Esophagus squamous epithelium (tissue), 5 donors: Measurements from ENCODE around the gene TTC16. TPM values are rescaled to one million over a fixed set of nuclear protein-coding genes. Genes with fewer than 3 reads are reported as not detected.
A peak's percentile ranks its signal among the peaks of the same experiment; 100 is the strongest.

Experiments
- DNase-seq: peaks from one replicate; lab custom pipeline; 2025; lab: John Stamatoyannopoulos, UW
- H3K27ac ChIP-seq, 4 donors: fragments of 200-600 bp; sonication (generic); one replicate each; pipeline ENCODE4 v1.5.1; 2016 to 2019; ENCODE audit warnings: mild to moderate bottlenecking in 1 of 4
- H3K27me3 ChIP-seq, 4 donors: fragments of 200-600 bp; sonication (generic); 1 replicate in 3 of 4; 2 replicates in 1 of 4; pipeline versions ENCODE4 v1.5.1 to v1.6.0; 2017 to 2021; ENCODE audit warnings: antibody characterized with exemption in 1 of 4
- H3K36me3 ChIP-seq, 3 donors: fragments of 200-600 bp; sonication (generic); one replicate each; pipeline ENCODE4 v1.5.1; 2016 to 2019
- H3K4me1 ChIP-seq, 3 donors: fragments of 200-600 bp; sonication (generic); one replicate each; pipeline ENCODE4 v1.5.1; 2017 to 2019
- H3K4me3 ChIP-seq, 4 donors: fragments of 200-600 bp; sonication (generic); 1 replicate in 3 of 4; 2 replicates in 1 of 4; pipeline ENCODE4 v1.5.1; 2016 to 2019; ENCODE audit warnings: mild to moderate bottlenecking in 2 of 4, moderate library complexity in 1 of 4
- H3K9me3 ChIP-seq, 3 donors: fragments of 200-600 bp; sonication (generic); one replicate each; pipeline ENCODE4 v1.5.1; 2016 to 2019
- POLR2A ChIP-seq, 4 donors: fragments of 450-650 bp; IDR thresholded peaks; one replicate each; pipeline ENCODE4 v1.6.1; 2017; ENCODE audit warnings: antibody characterized with exemption in 4 of 4, mild to moderate bottlenecking in 4 of 4, moderate library complexity in 3 of 4
- WGBS, 2 donors: methylation state at CpG; one replicate each; pipeline ENCODE4 v1.1.5; 2018; 5-methylcytosine and 5-hydroxymethylcytosine counted together
- intact Hi-C: fragments of 100-400 bp; cut with DNase I; formaldehyde crosslinking; loops from one replicate; pipeline ENCODE4 v1.15.0; 2022
- total RNA-seq, 4 donors: library from RNA; depleted of rRNA; stranded (reverse); fragments of >200 nt; gene quantifications; one replicate each; pipeline ENCODE4 v1.1.0, GENCODE V29; 2016
- TF ChIP-seq, protein P1 (sequence below), 6 experiments: fragments of 450-650 bp in 4 of 6; fragments of 200-600 bp in 2 of 6; sonication (generic) in 2 of 6; IDR thresholded peaks; one replicate each; pipeline ENCODE4 v1.5.1; 2016 to 2019; ENCODE audit warnings: antibody characterized with exemption in 6 of 6, mild to moderate bottlenecking in 4 of 6, moderate library complexity in 4 of 6
- donor health status: DM: yes; HTN: yes; CAD: no.

The TTC16 gene
- total RNA-seq, 4 donors from 2014 or later, result under 0.01 to 0.23 TPM; not detected in 2

DNA sequence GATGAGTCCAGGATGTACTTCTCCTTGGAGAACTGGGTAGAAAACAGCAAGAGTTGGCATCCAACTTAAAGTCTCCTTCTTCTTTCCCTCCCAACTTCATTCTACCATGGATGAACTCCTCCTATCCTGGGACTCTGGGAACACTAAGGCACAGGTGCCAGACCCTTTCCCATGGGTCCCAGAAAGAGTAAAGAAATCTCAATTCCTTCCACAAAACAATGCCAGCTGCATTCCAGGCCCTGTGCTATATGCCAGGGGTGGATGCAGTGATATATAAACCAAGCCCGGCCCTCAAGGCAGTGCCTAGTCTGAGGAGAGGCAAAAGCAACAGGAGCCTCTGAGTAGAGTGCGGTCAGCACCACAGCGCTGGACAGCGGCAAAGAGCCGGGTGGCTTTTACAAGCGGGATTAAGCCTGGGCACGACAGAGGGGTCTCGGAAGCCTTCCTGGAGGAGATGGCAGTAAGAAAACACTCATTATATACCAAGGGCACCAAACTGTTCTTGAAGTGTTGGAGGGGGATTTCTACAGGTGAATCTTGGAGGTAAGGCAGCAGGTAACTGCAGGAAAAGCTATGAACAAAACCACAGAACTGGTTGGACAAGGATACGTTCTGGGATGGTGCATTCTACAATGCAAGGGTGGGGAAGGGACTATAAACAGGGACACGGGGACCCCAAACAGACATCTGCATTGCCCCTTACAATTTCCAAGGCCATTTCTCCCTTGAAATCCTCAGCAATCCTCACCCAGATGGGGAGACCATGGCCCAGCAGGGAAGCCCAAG is 35.6 kb downstream of the TTC16 start:
- no peaks in the 10 kb centered on the region for H3K9me3 ChIP-seq
- DNase-seq, result no peak
- peaks cover 0 to 45% (median 0%) of the 10 kb centered on the region in 3 donors for H3K36me3 ChIP-seq
- H3K4me3 ChIP-seq, result no peak overlapping the region
- peaks cover 5 to 28% (median 8%) of the 10 kb centered on the region in 3 donors for H3K4me1 ChIP-seq
- peaks cover 5 to 55% (median 12%) of the 10 kb centered on the region in 4 donors for H3K27me3 ChIP-seq
- no peak overlapping the region for H3K27ac ChIP-seq
- TF ChIP-seq, protein P1, sequence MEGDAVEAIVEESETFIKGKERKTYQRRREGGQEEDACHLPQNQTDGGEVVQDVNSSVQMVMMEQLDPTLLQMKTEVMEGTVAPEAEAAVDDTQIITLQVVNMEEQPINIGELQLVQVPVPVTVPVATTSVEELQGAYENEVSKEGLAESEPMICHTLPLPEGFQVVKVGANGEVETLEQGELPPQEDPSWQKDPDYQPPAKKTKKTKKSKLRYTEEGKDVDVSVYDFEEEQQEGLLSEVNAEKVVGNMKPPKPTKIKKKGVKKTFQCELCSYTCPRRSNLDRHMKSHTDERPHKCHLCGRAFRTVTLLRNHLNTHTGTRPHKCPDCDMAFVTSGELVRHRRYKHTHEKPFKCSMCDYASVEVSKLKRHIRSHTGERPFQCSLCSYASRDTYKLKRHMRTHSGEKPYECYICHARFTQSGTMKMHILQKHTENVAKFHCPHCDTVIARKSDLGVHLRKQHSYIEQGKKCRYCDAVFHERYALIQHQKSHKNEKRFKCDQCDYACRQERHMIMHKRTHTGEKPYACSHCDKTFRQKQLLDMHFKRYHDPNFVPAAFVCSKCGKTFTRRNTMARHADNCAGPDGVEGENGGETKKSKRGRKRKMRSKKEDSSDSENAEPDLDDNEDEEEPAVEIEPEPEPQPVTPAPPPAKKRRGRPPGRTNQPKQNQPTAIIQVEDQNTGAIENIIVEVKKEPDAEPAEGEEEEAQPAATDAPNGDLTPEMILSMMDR (IDR thresholded peaks at IDR 0.05), result no peak
- intact Hi-C loops, result no loop called here
- 26 to 29% methylated on average over 3 to 10 of the region's 10 CpGs for WGBS, 2 donors

DNA sequence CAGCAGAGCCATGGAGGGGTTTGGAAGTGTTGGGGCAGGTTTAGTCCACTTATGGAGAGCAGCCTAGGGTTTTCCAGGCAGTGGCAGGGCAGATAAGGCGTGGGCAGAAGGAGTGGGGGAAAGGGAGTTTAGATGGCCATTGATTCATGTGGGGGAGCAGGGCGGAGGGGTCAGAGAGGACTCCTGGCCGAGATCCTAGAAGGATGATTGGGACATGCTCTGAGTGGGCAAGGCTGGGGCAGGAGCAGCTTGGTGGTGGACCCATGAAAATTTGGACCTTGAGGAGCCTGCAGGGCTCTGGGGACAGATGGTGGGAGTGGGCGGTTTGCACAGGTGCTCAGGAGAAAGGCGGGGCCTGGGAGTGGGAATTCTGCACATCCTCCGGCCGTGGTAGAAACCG is 37.3 kb downstream of the TTC16 start:
- peaks cover 5 to 28% (median 8%) of the 10 kb centered on the region in 3 donors for H3K4me1 ChIP-seq
- H3K27ac ChIP-seq, result no peak overlapping the region
- H3K27me3 ChIP-seq, result peaks cover 5 to 63% (median 12%) of the 10 kb centered on the region in 4 donors
- DNase-seq, result no peak
- H3K9me3 ChIP-seq, result no peaks in the 10 kb centered on the region
- intact Hi-C loops, result no loop called here
- 77 to 79% methylated on average over 7 to 8 of the region's 8 CpGs for WGBS, 2 donors
- H3K36me3 ChIP-seq, result peaks cover 0 to 31% (median 0%) of the 10 kb centered on the region in 3 donors
- TF ChIP-seq POLR2A (IDR thresholded peaks at IDR 0.05), result no peak
- TF ChIP-seq, protein P1 (IDR thresholded peaks at IDR 0.05), result no peak
- H3K4me3 ChIP-seq, result no peak overlapping the region

DNA sequence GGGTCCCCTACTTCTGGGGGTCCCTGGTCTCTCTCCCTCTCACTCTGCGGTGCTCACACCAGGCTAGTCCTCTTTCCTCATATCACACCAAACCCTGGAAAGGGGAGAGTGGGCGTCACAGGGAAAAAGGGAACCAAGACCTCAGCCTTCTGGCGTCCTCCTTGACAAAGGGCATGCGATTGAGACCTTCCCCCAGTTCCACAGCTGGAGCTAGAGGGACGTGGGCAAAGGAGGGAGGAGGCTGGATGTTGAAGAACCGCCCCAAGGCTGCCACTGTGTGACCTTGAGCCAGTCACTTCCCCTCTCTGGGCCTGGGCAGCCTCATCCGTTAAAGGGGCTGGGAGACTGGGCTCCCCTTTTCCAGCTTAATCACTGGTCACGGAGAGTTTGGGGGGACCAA is 37.7 kb downstream of the TTC16 start:
- H3K4me1 ChIP-seq, result peaks cover 5 to 28% (median 8%) of the 10 kb centered on the region in 3 donors
- TF ChIP-seq, protein P1 (IDR thresholded peaks at IDR 0.05), result no peak
- no peak for TF ChIP-seq POLR2A (IDR thresholded peaks at IDR 0.05)
- DNase-seq, result no peak
- H3K9me3 ChIP-seq, result no peaks in the 10 kb centered on the region
- peaks cover 0 to 26% (median 0%) of the 10 kb centered on the region in 3 donors for H3K36me3 ChIP-seq
- 63 to 75% methylated on average over 4 to 5 of the region's 8 CpGs for WGBS, 2 donors
- H3K27me3 ChIP-seq, result peaks cover 5 to 63% (median 12%) of the 10 kb centered on the region in 4 donors
- no peak overlapping the region for H3K4me3 ChIP-seq
- no peak overlapping the region for H3K27ac ChIP-seq
- intact Hi-C loops, result no loop called here

DNA sequence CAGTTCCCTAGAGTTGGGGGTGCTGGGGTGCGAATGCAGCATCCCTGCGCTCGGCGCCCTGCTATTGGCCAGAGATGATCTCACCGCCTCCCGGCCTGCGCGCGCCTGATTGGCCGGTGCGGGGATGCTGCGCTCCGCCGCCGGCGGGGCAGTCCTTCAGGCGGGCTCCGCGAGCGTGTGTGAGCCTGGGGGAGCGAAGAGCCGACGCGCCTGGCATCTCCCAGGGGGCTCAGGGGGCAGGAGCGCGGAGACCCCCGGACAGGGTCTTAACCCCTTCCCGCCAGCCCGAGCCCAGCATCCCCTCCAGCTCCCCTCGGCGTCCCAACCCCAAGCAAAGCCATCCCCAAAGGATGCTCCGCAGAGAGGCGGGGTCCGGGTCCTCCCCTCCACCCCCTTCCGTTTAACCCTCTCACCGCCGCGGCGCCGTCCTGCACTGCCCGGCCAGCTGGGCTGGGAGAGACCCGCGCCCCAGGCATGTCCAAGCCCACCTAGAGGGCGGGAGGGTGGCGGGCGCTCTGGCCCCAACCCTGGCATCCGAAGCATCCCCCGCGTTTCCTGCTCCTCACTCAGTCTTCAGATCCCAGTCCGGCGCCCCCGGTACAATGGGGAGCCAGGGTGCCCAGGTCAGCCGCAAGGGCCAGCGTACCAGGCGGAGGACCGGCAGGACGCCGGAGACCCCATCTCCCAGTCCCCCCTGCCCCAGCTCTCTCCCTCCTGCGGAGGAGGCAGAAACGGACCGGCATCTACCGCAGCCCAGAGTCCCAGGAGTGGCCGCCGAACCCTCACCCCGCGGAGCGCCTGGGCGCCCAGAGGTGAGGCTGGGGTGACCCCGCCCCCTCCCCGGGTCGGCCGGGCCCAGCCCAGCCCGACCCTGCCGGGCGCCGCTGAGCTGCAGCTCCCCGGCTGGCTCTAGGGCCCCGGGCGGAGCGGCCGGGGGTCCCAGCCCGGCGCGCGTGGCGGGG is 38.5 kb downstream of the TTC16 start:
- Histone ChIP-seq H3K4me3 (peak overlapping the region in 2 of 4 donors; percentile 4 to 6), H3K4me1 (peaks cover 5 to 28% (median 8%) of the 10 kb centered on the region in 3 donors), H3K36me3 (peaks cover 0 to 19% (median 0%) of the 10 kb centered on the region in 3 donors), H3K27ac (no peak overlapping the region), H3K9me3 (no peaks in the 10 kb centered on the region), H3K27me3 (peaks cover 5 to 63% (median 12%) of the 10 kb centered on the region in 4 donors)
- intact Hi-C loops, result no loop called here
- no peak for DNase-seq
- TF ChIP-seq, protein P1 (IDR thresholded peaks at IDR 0.05), result no peak
- no peak for TF ChIP-seq POLR2A (IDR thresholded peaks at IDR 0.05)
- WGBS, 2 donors, result 60% methylated on average over 1 of the region's 86 CpGs; no CpG with 5 or more reads in 1 of the 2 donors
